HG03575 (cell line): ENCODE data around the gene ANKS1A.

Experiments used
- ATAC-seq: cut with Tn5 transposase; IDR thresholded peaks from one replicate; pipeline ENCODE4 v1.9.1; 2021; ENCODE audit not compliant: unreplicated experiment, insufficient number of reproducible peaks, low FRiP score; ENCODE audit errors: extremely low read depth

ANKS1A gene

DNA sequence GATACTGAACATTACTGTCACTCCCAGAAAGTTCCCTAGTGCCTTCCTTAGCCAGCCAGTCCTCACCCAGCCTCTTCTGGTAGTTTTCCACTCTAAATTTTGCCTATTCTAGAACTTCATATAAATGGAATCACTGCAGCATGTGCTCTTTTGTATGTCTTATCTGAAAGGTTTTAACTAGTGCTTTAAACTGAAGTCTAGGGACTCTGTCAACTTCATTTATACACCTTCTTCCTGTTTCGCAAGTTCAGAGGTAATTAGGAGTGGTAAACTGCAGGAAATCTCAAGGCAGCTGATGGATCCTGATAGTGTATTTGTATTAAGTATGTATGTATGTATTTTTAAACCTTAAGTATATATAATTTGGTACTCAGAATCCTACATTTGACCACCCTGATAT, 157.8 kb downstream of the ANKS1A start:
- no peak for ATAC-seq

- ATAC-seq: no peak
Observed at GRCh38 chr6:35047265-35048011, 158.4 kb downstream of the ANKS1A start.

GRCh38 chr6:35048031-35048613, 159.1 kb downstream of the ANKS1A start:
- ATAC-seq: no peak

DNA sequence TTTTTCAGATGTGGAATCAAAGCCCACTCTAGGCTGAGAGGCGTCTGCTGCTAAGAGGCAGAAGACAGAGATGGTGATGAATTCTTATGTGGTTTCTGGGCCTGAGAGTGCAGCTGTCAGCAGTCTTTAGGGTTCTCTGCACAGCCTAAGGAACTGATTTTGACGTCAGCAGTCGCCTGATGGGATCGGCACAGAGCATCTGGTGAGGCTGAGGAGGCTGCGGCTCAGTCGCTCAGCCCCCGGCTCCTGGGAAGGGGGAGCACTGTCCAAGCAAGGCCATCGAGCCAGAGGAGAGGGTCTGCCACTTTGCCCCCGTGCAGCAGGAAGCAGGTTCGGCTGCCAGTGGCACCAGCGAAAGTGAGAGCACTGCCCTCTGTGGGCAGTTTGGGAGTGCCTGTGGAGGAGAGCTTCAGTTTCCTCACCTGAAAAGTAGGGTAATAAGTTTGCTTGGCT, 159.6 kb downstream of the ANKS1A start:
- no peak for ATAC-seq

- ATAC-seq: no peak
Observed at GRCh38 chr6:35049156-35049735, 160.2 kb downstream of the ANKS1A start.

DNA sequence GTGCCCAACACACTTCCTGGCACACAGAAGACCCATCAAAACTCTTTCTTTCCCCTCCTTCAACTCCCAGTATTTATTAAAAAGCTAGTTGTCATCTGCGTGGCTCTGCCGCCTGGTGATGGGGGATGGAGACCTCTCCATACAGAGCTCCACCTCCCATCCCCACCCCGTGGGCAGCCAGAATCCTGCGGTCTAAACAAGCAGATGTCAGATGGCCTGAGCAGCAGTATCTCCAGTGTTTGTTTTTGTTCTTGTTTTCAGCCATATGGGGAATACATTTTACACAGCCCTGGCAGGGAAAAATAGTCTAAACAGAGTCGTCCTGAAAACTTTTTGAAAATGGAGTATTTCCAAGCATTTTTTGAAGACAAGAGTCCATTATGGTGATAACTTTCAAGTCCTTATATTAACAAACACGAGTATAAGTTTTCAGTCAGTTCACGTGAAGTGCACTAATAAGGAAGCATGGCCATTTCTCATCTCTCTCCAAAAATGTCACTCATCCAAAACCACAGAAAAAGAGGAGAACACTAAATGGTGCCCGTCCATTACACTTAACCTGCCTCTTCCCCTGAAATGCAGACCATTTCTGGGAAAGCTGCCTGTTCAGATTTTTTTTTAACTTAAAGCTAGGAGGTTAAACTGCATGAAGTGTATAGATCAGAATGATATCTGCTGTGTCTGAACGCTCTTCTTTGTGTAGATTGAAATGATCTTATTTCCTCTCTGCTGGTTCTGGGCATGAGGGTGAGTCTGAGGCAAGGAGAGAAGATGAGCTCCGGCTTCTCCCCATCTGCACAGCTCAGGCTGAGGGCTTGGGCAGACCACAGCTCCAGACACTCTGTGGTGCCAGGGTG, 161.1 kb downstream of the ANKS1A start:
- no peak for ATAC-seq

DNA sequence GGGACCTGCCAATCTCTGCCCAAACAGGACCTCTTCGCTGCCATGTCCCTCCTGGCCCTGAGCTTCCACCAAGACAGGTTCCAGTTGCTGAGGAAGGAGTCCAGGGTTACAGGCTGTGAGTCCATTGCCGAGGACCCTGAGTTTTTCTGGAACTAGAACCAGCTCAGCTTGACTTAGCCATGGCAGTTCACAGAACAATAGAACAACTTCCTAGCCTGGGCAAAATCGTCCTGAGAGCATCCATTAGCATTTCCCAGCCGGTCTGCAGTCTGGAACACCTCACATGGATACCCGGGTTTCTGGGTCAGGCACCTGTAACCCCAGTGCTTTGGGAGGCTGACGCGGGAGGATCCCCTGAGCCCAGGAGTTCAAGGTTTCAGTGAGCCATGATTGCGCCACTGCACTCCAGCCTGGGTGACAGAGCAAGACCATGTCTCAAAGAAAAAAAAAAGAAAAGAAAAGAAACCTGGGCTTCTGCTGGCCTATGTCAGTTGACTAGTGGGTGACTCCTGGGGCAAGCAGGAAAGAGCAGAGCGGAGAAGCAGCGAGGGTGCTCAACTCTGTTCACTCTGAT, 161.8 kb downstream of the ANKS1A start:
- ATAC-seq: no peak

- ATAC-seq: no peak
Observed at GRCh38 chr6:35051396-35051795, 162.3 kb downstream of the ANKS1A start.

DNA sequence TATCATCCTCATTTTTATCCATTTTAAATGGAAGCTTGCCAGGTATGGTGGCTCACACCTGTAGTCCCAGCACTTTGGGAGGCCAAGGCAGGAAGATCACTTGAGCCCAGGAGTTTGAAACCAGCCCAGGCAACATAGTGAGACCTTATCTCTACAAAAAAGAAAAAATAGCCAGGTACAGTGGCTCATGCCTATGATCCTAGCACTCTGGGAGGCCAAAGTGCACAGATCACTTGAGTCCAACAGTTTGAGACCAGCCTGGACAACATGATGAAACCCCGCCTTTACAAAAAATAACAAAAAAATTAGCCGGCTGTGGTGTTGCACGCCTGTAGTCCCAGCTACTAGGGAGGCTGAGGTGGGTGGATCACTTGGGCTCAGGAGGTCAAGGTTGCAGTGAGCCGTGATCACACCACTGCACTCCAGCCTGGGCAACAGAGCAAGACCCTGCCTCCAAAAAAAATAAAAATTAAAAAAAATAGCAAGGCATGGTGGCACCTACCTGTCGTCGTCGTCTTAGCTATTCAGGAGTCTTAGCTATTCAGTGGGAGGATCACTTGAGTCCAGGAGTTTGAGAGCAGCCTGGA, 163.0 kb downstream of the ANKS1A start:
- no peak for ATAC-seq

GRCh38 chr6:35052694-35053565, 163.9 kb downstream of the ANKS1A start:
- ATAC-seq: no peak

DNA sequence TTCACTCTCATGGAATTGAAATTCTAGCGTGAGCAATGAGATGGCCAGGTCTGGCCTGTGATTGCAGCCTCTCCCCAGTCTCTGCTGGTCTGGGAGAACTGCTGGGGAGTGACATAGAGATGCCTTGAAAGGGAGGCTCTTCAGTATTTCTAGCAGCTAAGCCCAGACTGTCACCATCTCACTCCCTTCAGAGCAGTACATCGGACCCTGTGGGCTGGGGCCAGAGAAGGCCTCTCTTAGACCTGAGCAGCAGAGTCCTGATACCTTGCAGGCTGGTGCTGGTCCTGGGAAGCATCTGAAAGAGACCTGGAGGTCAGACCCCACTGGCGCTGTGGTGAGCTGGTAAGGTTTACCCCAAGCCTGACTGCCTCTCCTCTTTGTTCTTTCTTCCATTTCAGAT, 164.6 kb downstream of the ANKS1A start:
- ATAC-seq: no peak

- no peak for ATAC-seq
Observed at GRCh38 chr6:35054106-35054742, 165.2 kb downstream of the ANKS1A start.

DNA sequence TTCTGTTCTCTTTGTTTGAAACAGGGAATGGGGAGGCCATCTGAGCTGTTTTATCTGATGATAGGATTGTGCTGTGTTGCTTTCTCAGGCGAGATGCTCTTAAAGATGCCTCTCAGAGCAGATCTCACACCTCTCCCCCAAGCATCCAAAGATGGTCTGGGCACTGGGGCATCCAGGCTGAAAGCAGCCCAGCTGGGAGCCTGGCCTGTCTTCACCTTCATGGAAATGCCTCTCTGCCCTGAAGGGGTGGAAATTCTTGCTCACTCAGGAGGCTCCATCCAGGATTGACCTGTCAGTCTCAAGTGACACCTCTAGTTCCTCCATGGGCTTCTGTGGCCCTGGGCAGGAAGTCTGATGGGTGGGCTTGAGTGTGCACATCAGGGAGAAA, 165.7 kb downstream of the ANKS1A start:
- ATAC-seq: no peak

DNA sequence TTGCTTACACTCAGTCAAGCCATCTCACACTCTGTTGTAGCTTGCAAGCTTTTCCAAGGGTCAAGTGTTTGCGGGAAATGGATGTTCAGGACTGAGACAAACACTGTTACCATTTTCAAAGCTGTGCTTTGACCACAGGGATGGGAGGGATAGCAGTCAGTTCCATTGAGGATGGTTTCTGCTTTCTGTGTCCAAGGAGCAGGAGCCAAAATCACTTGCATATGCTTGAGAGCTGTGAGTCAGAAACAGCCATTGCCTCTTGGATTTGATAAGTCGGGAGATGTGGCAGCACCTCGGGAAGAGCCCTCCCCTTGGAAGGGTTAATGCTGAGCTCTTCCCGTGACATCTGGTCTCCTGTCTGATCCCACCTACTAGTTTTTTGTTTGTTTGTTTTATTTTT, 166.8 kb downstream of the ANKS1A start:
- no peak for ATAC-seq

DNA sequence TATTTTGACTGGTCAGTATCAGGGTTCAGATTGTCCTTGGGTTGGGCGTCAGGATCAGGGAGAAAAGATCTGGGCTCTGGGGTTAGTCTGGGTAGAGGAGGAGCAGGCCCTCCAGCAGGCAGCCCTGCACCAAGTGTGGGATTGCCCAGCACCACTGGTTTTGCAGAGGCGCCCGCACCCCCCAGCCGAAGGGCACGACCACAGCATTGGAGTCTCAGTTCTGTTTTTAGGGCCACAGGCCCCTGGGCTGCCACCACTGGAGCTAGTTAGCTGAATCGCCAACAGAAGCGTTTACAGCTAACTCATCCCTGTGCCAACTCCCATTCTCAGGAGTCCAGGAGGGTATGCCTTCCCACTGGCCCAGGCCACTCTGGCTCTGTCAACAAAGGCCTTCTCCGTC, 167.9 kb downstream of the ANKS1A start:
- no peak for ATAC-seq

DNA sequence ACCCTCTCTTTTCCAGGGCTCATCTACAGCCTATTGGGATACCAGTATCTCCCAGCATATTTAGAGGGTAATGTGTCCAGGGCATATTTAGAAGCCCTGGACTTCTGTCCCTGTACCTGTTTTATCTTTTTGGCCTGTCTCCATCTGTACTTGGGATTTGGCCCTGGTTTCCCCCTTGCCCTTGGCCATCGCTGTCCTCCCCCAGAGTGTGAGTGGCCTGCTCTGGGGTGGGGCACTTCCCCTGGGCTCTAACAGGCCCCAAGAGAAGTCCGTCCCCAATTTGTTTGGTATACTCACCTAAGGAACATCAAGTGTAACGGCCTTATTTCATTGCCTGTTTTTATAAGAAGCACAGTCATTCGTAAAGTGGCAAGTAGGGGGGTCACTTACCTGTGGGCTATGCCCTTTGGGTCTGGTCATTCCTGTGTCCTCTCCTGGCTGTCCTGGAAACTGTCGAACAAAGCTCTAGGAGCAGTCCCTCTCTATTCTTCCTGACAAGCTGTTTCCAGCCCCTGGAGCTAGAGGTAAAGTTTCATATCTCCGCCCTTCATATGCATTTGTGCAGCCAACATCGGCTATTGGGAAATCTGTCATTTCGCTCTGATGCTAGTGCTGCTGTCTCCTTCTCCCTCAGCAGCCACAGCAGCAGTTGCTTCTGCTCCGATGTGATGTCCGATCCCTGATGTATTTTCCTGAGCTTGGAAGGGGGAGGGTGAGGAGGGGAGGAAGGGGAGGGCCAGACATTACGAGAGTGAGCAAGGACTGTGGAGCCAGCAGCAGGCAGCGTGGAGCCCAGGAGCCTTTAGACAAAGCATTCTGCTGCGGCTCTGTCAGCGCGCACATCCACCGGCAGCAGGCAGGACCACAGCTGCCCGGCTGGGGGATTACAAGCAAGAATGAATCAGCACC, 168.6 kb downstream of the ANKS1A start:
- no peak for ATAC-seq

DNA sequence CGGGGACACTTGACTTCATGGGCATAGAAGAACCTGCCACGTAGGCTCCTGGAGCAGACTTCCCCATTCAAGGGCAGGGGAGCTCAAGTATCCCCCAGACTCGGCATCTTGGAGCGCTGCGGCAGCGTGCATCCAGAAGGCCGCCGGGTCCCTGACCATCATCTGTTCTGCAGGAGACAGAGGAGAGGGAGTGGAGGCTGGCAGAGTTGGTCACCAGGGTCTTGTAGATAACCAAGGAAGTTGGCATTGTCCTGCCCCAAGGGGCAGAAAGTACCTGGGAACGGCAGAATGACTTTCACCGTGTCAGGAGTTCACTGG, 169.3 kb downstream of the ANKS1A start:
- no peak for ATAC-seq
